ENCODE measurements around the gene SRSF11. TPM values are rescaled to one million over a fixed set of nuclear protein-coding genes. Genes with fewer than 3 reads are reported as not detected.

Gene SRSF11
- polyA plus RNA-seq, 1 donor (not counting 4 experiments of a cell fraction or from before 2014, with no cell fraction given) = 234 TPM

- no peak for FAIRE-seq
- H3K4me2 ChIP-seq (ENCODE audit: control insufficient read depth, extremely low read depth, insufficient read depth, low read depth, low read length) = no peak overlapping the region
Observed at GRCh38 chr1:70231475-70231874, 10.3 kb downstream of the SRSF11 start.

DNA sequence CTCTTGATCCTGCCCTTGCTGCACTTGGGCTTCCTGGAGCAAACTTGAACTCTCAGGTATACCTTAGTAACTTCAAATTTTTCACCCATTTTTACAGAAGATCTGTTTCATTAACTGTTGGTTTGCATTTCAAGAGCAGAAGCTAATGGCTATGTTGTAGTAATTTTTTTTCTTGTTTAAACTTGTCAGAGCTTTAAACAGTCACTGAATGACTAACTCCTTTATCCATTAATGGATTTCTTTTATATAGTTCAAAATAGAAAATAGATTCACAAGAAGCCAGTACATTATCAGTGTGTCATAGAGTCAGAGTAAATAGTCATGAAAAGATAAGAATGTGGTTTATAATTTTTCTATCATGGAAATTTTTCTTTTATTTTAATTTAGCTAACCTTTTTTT is 13.6 kb downstream of the SRSF11 start:
- Histone ChIP-seq H2AFZ (ENCODE audit: control insufficient read depth, low read length) (no peak overlapping the region), H3K9me1 (ENCODE audit: control insufficient read depth, extremely low read depth, insufficient read depth, low read length) (no peaks in the 10 kb centered on the region), H3K9ac (ENCODE audit: control insufficient read depth, extremely low read depth, insufficient read depth, low read length) (no peak overlapping the region), H3K4me3 (ENCODE audit: control insufficient read depth in 2 of 3, extremely low read depth in 1 of 3, insufficient read depth in 2 of 3, low read depth in 1 of 3, low read length in 3 of 3) (no peak overlapping the region), H3K4me2 (ENCODE audit: control insufficient read depth, extremely low read depth, insufficient read depth, low read depth, low read length) (peak overlapping the region; percentile 22), H3K27ac (ENCODE audit: control insufficient read depth, insufficient read depth, low read length) (peak overlapping the region; percentile 59), H3K27me3 (ENCODE audit: control insufficient read depth, extremely low read depth, insufficient read depth, low read length) (no peaks in the 10 kb centered on the region), H3K36me3 (ENCODE audit: control insufficient read depth in 2 of 2, extremely low read depth in 1 of 2, insufficient read depth in 2 of 2, low read length in 2 of 2) (peaks cover 16 to 34% of the 10 kb centered on the region in 2 experiments), H3K9me3 (ENCODE audit: control insufficient read depth, low read depth, low read length) (no peaks in the 10 kb centered on the region), H3K4me1 (ENCODE audit: control insufficient read depth, extremely low read depth, insufficient read depth, low read length) (peaks cover 14% of the 10 kb centered on the region), H4K20me1 (ENCODE audit: control insufficient read depth, extremely low read depth, insufficient read depth, low read length) (no peaks in the 10 kb centered on the region), H3K79me2 (ENCODE audit: control insufficient read depth, insufficient read depth, low read length) (peaks cover 14% of the 10 kb centered on the region)
- DNase-seq (ENCODE audit: low read depth, low spot score) (no peak), FAIRE-seq (peak; percentile 41)
- dilution Hi-C loops (cut with MboI; ENCODE audit: extremely low pct_ligation_motif_present, low sequenced_read_pairs) = no loop called here
- no peak for TF ChIP-seq EZH2 (IDR thresholded peaks at IDR 0.05; ENCODE audit: low read length)
- no peak for TF ChIP-seq CTCF (optimal IDR thresholded peaks at IDR 0.05 in 1 of 3, IDR thresholded peaks at IDR 0.05 in 1 of 3, conservative IDR thresholded peaks at IDR 0.05 in 1 of 3; ENCODE audit: extremely low read depth in 1 of 3, insufficient read depth in 2 of 3, low read length in 3 of 3)

More at GRCh38 chr1:70231475-70231874, 10.3 kb downstream of the SRSF11 start:
- no peaks in the 10 kb centered on the region for H3K9me1 ChIP-seq (ENCODE audit: control insufficient read depth, extremely low read depth, insufficient read depth, low read length)
- peaks cover 36% of the 10 kb centered on the region for H3K79me2 ChIP-seq (ENCODE audit: control insufficient read depth, insufficient read depth, low read length)
- H3K27me3 ChIP-seq (ENCODE audit: control insufficient read depth, extremely low read depth, insufficient read depth, low read length) = no peaks in the 10 kb centered on the region
- no peak for DNase-seq (ENCODE audit: low read depth, low spot score)
- TF ChIP-seq CTCF (optimal IDR thresholded peaks at IDR 0.05 in 1 of 3, IDR thresholded peaks at IDR 0.05 in 1 of 3, conservative IDR thresholded peaks at IDR 0.05 in 1 of 3; ENCODE audit: extremely low read depth in 1 of 3, insufficient read depth in 2 of 3, low read length in 3 of 3) (no peak), EZH2 (IDR thresholded peaks at IDR 0.05; ENCODE audit: low read length) (no peak)
- no peak overlapping the region for H3K9ac ChIP-seq (ENCODE audit: control insufficient read depth, extremely low read depth, insufficient read depth, low read length)
- no peak overlapping the region for H3K27ac ChIP-seq (ENCODE audit: control insufficient read depth, insufficient read depth, low read length)
- no peak overlapping the region for H3K4me3 ChIP-seq (ENCODE audit: control insufficient read depth in 2 of 3, extremely low read depth in 1 of 3, insufficient read depth in 2 of 3, low read depth in 1 of 3, low read length in 3 of 3)
- H3K9me3 ChIP-seq (ENCODE audit: control insufficient read depth, low read depth, low read length) = no peaks in the 10 kb centered on the region
- peaks cover 21% of the 10 kb centered on the region for H3K4me1 ChIP-seq (ENCODE audit: control insufficient read depth, extremely low read depth, insufficient read depth, low read length)
- H2AFZ ChIP-seq (ENCODE audit: control insufficient read depth, low read length) = no peak overlapping the region
- dilution Hi-C loops (cut with MboI; ENCODE audit: extremely low pct_ligation_motif_present, low sequenced_read_pairs) = no loop called here
- H4K20me1 ChIP-seq (ENCODE audit: control insufficient read depth, extremely low read depth, insufficient read depth, low read length) = peaks cover 6% of the 10 kb centered on the region
- peaks cover 12 to 28% of the 10 kb centered on the region in 2 experiments for H3K36me3 ChIP-seq (ENCODE audit: control insufficient read depth in 2 of 2, extremely low read depth in 1 of 2, insufficient read depth in 2 of 2, low read length in 2 of 2)

Measured in keratinocyte (primary cell).